T-cell (primary cell): Measurements from ENCODE around the gene PPP1R9B. TPM values are rescaled to one million over a fixed set of nuclear protein-coding genes. Genes with fewer than 3 reads are reported as not detected.

Experiments
- ATAC-seq, 4 experiments: fragments of 200-7000 bp in 3 of 4; fragments of 150-1000 bp in 1 of 4; cut with Tn5 transposase; replicated peaks in 1 of 4; 1 replicate in 3 of 4; 2 replicates in 1 of 4; pipeline ENCODE4 v1.10.0; 2021; ENCODE audit warnings: moderate library complexity in 3 of 4, mild to moderate bottlenecking in 2 of 4, moderate number of reproducible peaks in 1 of 4
- CTCF ChIA-PET, 2 donors: fragments of 300-600 bp; sonication (Branson Sonifier 250); formaldehyde crosslinking; loops; one replicate each; lab custom pipeline; 2022; ENCODE audit warnings: antibody characterized with exemption in 2 of 2; lab: Charles Lee
- POLR2A ChIA-PET, 2 donors: fragments of 300-600 bp; sonication (Branson Sonifier 250); formaldehyde crosslinking; loops; one replicate each; lab custom pipeline; 2022; ENCODE audit warnings: antibody characterized with exemption in 2 of 2; lab: Charles Lee
- DNase-seq, 35 experiments: peaks; one replicate each; pipeline versions ENCODE4 v3.0.0 to v3.0.0-alpha.2; 2013 to 2023
- H3K27ac ChIP-seq: one replicate; pipeline ENCODE4 v1.5.1; 2013; ENCODE audit warnings: low read length
- H3K27me3 ChIP-seq, 2 experiments: replicated peaks in 1 of 2; 1 replicate in 1 of 2; 2 replicates in 1 of 2; pipeline versions ENCODE4 v1.6.1 to v1.7.0; 2013; ENCODE audit warnings: low read length in 1 of 2, mixed read lengths in 1 of 2; ENCODE audit not compliant: control insufficient read depth in 2 of 2, insufficient read depth in 2 of 2; ENCODE audit errors: extremely low read depth in 1 of 2
- H3K36me3 ChIP-seq, 2 donors: 1 replicate in 1 of 2; 2 replicates in 1 of 2; pipeline versions ENCODE4 v1.6.1 to v1.7.0; 2013; ENCODE audit warnings: low read length in 1 of 2; ENCODE audit not compliant: control insufficient read depth in 2 of 2, insufficient read depth in 1 of 2; ENCODE audit errors: extremely low read depth in 1 of 2
- H3K4me1 ChIP-seq, 2 experiments: 1 replicate in 1 of 2; 2 replicates in 1 of 2; pipeline versions ENCODE4 v1.6.1 to v1.7.0; 2013; ENCODE audit warnings: low read length in 2 of 2, mixed read lengths in 1 of 2; ENCODE audit not compliant: insufficient read depth in 2 of 2, control insufficient read depth in 1 of 2; ENCODE audit errors: extremely low read depth in 1 of 2
- H3K4me3 ChIP-seq, 2 donors: 1 replicate in 1 of 2; 2 replicates in 1 of 2; pipeline versions ENCODE4 v1.5.1 to v1.7.0; 2013; ENCODE audit warnings: mild to moderate bottlenecking in 2 of 2, low read length in 1 of 2, moderate library complexity in 1 of 2; ENCODE audit not compliant: control insufficient read depth in 1 of 2; ENCODE audit errors: extremely low read depth in 1 of 2
- H3K9me3 ChIP-seq: 2 replicates; pipeline ENCODE4 v1.7.0; 2013
- H3K27ac Mint-ChIP-seq, 2 donors: one replicate each; pipeline ENCODE4 v1.8.0; 2020 to 2021; ENCODE audit warnings: mild to moderate bottlenecking in 2 of 2, mixed read lengths in 2 of 2
- H3K27me3 Mint-ChIP-seq, 2 donors: one replicate each; pipeline ENCODE4 v1.8.0; 2021 to 2022; ENCODE audit warnings: mixed read lengths in 2 of 2
- H3K36me3 Mint-ChIP-seq: one replicate; pipeline ENCODE4 v1.8.0; 2021; ENCODE audit warnings: mixed read lengths
- H3K4me1 Mint-ChIP-seq, 3 donors: one replicate each; pipeline ENCODE4 v1.8.0; 2020 to 2022; ENCODE audit warnings: mixed read lengths in 3 of 3, mild to moderate bottlenecking in 1 of 3
- H3K4me3 Mint-ChIP-seq, 3 donors: one replicate each; pipeline ENCODE4 v1.8.0; 2020 to 2022; ENCODE audit warnings: mild to moderate bottlenecking in 3 of 3, mixed read lengths in 3 of 3, moderate library complexity in 3 of 3
- H3K9me3 Mint-ChIP-seq, 3 donors: one replicate each; pipeline ENCODE4 v1.8.0; 2020 to 2022; ENCODE audit warnings: mixed read lengths in 3 of 3
- WGBS: methylation state at CpG from one replicate; pipeline ENCODE4 v1.1.5; 2013; ENCODE audit warnings: missing lambda C conversion rate; ENCODE audit not compliant: insufficient coverage; 5-methylcytosine and 5-hydroxymethylcytosine counted together
- total RNA-seq, 35 experiments: library from RNA in 6 of 35; stranded (reverse) in 6 of 35; fragments of 120-200 nt in 1 of 35; gene quantifications; one replicate each; pipeline versions ENCODE4 v1.2.1 to v1.2.4 and lab custom pipeline; 2013 to 2026

Gene PPP1R9B
- total RNA-seq, 5 donors from 2014 or later (not counting 1 experiment from before 2014, with no cell fraction given), result 69.5 to 95.9 (median 91.3) TPM

DNA sequence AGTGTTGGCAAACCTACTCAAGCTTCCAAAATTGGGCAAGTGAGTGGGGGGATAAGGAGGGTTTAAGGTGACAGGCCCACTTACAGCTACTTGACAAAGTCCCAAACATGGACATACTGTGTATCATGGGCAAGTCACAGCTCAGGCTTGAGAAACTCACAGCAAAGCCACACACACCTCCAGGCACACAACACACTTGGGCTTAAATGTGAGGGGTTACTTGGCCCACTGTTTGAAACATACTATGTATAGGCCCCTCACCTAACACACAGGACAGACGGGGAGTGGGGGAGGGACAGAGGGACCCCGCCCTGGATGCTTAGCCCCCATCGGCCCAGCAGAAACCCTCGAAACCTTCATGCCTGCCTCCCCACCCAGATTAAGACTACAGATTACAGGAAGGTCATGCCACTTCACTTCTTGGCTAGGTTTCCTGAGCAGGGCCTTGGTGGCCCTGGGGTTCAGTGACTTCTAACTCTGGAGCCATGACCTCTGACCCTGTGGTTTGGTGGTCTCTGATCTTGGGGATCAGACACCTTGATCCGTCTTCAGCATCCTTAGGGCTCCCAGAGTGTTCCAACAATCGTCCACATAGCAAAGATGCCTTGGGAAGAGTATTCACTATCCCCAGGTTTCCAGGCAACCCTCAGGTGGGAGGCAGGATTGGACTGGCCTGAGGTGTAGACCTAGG lies 18.2 kb downstream of the PPP1R9B start:
- ATAC-seq, result no peak
- Histone ChIP-seq H3K4me1 (peaks cover 6 to 30% of the 10 kb centered on the region in 2 experiments), H3K27me3 (peaks cover 0 to 40% of the 10 kb centered on the region in 2 experiments), H3K36me3 (peaks cover 10 to 31% of the 10 kb centered on the region in 2 donors), H3K27ac (no peak overlapping the region), H3K4me3 (no peak overlapping the region), H3K9me3 (no peaks in the 10 kb centered on the region)
- Mint-ChIP-seq H3K36me3 (peaks cover 13% of the 10 kb centered on the region), H3K27ac (peak overlapping the region in 1 of 2 donors; percentile 5), H3K9me3 (no peaks in the 10 kb centered on the region), H3K4me1 (peaks cover 26 to 38% (median 35%) of the 10 kb centered on the region in 3 donors), H3K27me3 (peaks cover 12 to 13% of the 10 kb centered on the region in 2 donors), H3K4me3 (peak overlapping the region in 1 of 3 donors; percentile 66)
- POLR2A ChIA-PET, result no interaction called here
- 88% methylated on average over 2 of the region's 6 CpGs for WGBS
- CTCF ChIA-PET, result interaction anchor here (0.6 to 1.9 kb wide), 4 partner anchors 14 to 38 kb away, joined by 3 to 8 read pairs (median 5); partner anchors contain the start of gene PPP1R9B (in 1 of the 2)
- DNase-seq, result no peak

DNA sequence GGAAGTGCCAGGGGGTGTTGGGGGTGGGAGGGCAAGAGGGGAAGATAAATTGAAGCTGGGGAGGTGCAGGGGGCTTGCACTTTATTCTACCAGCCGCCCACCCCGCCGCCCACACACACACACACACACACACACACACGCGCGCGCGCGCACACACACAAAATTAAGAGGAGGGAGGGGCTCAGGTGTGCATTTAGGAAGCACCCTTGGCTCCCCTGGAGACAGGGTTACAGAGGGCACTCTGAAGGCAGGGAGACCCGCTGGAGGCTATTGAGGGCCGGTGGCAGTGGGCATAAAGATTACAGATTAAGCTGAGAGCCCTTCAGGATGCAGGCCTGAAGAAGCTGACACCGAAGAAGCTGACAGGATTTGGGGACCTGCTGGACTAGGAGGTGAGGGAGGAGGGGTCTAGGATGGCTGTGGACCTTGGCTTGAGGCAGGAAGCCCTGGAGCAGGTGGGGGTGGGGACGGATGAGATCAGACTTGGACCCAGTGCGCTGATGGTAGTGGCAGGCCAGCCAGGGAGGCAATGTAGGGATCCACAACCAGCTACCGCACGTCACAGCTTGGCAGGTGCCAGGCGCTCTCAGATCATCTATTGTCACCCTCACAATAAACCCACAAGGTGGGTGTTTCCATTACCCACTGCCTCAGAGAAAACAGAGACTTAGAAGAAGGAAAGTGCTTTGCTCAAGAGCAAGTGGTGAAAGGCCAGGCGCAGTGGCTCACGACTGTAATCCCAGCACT lies 19.7 kb downstream of the PPP1R9B start:
- peak overlapping the region; percentile 57 to 66 (median 59) for H3K4me3 Mint-ChIP-seq
- DNase-seq (peak in 4 of 35 experiments; percentile 12 to 50 (median 26)), ATAC-seq (peak in 1 of 4 experiments; percentile 48)
- no peaks in the 10 kb centered on the region for H3K9me3 Mint-ChIP-seq
- WGBS, result 48% methylated on average over 4 of the region's 19 CpGs
- Histone ChIP-seq H3K36me3 (peaks cover 5 to 17% of the 10 kb centered on the region in 2 donors), H3K4me1 (peaks cover 6 to 30% of the 10 kb centered on the region in 2 experiments), H3K27me3 (peaks cover 0 to 40% of the 10 kb centered on the region in 2 experiments), H3K27ac (no peak overlapping the region), H3K9me3 (no peaks in the 10 kb centered on the region), H3K4me3 (peak overlapping the region in 1 of 2 donors; percentile 51)
- POLR2A ChIA-PET, result no interaction called here
- CTCF ChIA-PET, result interaction anchor here (0.6 to 1.9 kb wide), 6 partner anchors 9 to 569 kb away, joined by 3 to 8 read pairs (median 6); no protein-coding TSS in a partner anchor
- H3K4me1 Mint-ChIP-seq, result peaks cover 23 to 37% (median 34%) of the 10 kb centered on the region in 3 donors
- peaks cover 4% of the 10 kb centered on the region for H3K36me3 Mint-ChIP-seq
- no peak overlapping the region for H3K27ac Mint-ChIP-seq
- peaks cover 12 to 13% of the 10 kb centered on the region in 2 donors for H3K27me3 Mint-ChIP-seq

DNA sequence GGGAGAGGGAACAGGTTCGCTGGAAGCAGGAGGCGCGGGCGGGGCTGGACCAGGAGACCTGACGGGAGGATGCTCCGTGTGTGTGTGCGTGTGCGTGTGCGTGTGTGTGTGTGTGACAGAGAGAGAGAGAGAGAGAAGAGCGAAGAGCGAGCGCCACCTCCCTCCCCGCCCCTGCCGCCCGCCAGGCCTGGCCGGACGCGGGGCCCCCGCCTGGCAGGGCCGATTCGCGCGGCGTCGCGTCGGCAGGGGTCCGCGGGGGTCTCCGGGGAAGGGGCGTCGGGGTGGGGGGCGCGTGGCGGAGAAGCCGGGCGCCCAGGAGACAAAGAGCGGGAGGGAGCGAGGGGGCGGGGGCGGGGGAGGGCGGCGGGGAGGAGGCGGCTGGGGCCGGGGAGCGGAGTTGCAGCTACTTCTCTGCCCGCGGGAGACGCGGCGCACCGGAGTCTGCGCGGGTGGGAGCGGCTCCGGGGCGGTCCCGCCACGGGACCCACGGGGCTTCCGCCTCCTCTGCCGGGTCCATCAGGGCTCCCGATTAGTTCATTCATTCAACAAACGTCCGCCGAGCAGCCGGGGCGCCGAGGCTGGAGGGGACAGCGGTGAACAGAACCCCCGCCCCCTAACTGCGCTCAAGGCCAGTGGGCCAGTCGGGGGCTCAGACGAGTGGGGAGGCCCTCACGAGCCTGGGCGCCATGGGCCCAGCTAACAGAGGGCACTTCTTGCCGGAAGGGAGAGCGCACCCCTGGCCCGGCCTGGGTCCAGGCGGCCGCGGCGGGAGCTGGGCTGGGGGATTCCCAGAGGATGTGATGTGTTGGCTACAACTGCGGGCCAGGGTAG lies 20.5 kb downstream of the PPP1R9B start, which contains the start of gene SAMD14:
TSS of gene SAMD14 (minus strand) at position 433 of the 831 bp plus-strand sequence. CDS start 5,201 bp downstream, outside the sequence.
- Histone ChIP-seq H3K27ac (no peak within 1 kb of the TSS), H3K9me3 (no peaks in the 10 kb centered on the region), H3K4me3 (peak within 1 kb of the TSS; percentile 46 to 51), H3K4me1 (peaks cover 6 to 30% of the 10 kb centered on the region in 2 experiments), H3K27me3 (peaks cover 0 to 40% of the 10 kb centered on the region in 2 experiments), H3K36me3 (peaks cover 5 to 10% of the 10 kb centered on the region in 2 donors)
- ATAC-seq, result peak; percentile 76 to 79 (median 78)
- Mint-ChIP-seq H3K9me3 (no peaks in the 10 kb centered on the region), H3K4me1 (peaks cover 23 to 37% (median 34%) of the 10 kb centered on the region in 3 donors), H3K36me3 (no peaks in the 10 kb centered on the region), H3K27me3 (peaks cover 12 to 13% of the 10 kb centered on the region in 2 donors), H3K27ac (no peak within 1 kb of the TSS), H3K4me3 (peak within 1 kb of the TSS; percentile 57 to 73 (median 66))
- peak in 27 of 35 experiments; percentile 29 to 70 (median 51) for DNase-seq
- POLR2A ChIA-PET, result no interaction called here
- CTCF ChIA-PET, result interaction anchor here (0.6 to 1.5 kb wide), 5 partner anchors 10 to 568 kb away, joined by 3 to 6 read pairs (median 4); no protein-coding TSS in a partner anchor
- WGBS, result 3% methylated on average over 42 of the region's 84 CpGs

DNA sequence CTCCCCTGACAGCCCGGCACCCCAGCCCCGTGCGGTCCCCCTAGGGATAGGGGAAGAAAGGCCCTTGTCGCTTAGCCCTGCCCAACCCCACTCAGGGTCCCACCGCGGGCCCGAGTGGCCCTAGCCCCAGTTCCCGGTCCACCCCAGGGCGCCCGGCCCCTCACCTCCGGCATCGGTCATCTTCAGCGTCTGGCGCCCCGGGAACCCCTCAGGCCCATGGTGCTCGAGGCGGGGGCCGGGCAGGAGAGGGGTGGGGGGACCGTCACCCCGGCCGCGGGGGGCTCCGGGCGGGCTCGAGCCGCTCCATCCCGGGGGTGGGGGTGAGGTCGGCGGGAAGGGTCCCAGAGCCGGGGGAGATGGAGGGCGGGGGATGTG lies 21.1 kb downstream of the PPP1R9B start:
- peaks cover 0 to 4% of the 10 kb centered on the region in 2 donors for H3K36me3 ChIP-seq
- Mint-ChIP-seq H3K27ac (no peak overlapping the region), H3K27me3 (peaks cover 12 to 13% of the 10 kb centered on the region in 2 donors), H3K36me3 (no peaks in the 10 kb centered on the region), H3K9me3 (no peaks in the 10 kb centered on the region), H3K4me1 (peaks cover 23 to 37% (median 34%) of the 10 kb centered on the region in 3 donors), H3K4me3 (peak overlapping the region; percentile 43 to 73 (median 66))
- H3K4me3 ChIP-seq, result peak overlapping the region in 1 of 2 donors; percentile 10
- DNase-seq, result no peak
- ATAC-seq, result peak in 3 of 4 experiments; percentile 2 to 13 (median 9)
- peaks cover 6 to 30% of the 10 kb centered on the region in 2 experiments for H3K4me1 ChIP-seq
- peaks cover 0 to 40% of the 10 kb centered on the region in 2 experiments for H3K27me3 ChIP-seq
- no peak overlapping the region for H3K27ac ChIP-seq
- CTCF ChIA-PET, result interaction anchor here in 1 of 2 donors (0.6 to 1.5 kb wide), 3 partner anchors 12 to 40 kb away, joined by 4 to 6 read pairs (median 4); no protein-coding TSS in a partner anchor
- POLR2A ChIA-PET, result no interaction called here
- no peaks in the 10 kb centered on the region for H3K9me3 ChIP-seq
- WGBS, result 0% methylated on average over 11 of the region's 31 CpGs

DNA sequence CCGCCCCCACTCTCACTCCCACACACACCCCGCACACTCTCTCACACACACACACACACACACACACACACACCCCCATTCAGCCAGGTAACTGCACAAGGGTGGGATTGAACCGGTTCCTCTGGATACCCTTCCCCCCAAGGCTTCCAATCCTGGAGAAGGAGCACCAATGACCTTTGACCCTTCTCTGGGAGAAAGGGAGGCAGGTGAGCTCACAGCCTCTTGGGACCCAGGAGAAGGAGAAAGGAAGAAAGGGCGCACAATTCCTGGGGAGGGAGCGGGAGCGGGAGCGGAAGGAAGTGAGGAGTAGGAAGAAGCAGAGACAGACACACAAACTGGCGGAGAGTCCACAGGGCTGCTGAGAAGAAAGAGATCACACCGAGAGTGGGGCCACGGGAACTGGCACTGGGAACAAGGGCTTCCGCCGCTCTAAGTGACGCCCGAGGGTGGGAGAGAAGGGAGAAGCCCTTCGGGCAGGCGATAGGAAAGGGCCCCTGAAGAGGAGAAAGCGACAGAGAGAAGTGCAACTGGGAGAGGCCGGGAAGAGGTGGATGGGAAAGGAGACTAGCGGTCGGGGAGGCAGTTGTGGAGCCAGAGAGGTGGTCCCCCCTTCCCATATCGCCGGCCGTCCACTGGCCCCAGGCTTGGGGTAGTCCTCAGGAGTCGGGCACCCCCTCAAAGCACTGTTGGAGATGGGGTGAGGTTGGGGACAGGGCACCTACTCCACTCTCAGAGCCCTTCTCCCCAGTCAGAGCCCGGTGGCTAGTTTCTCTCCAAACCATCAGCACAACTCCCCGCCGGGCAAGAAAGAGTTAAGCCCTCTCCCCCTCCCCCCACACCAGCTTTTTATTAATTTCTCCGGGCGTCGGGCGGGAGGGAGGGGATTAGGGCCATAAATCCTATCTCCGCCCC lies 21.8 kb downstream of the PPP1R9B start:
- Mint-ChIP-seq H3K27ac (peak overlapping the region in 1 of 2 donors; percentile 43), H3K4me1 (peaks cover 23 to 36% (median 34%) of the 10 kb centered on the region in 3 donors), H3K27me3 (peaks cover 12 to 13% of the 10 kb centered on the region in 2 donors), H3K4me3 (peak overlapping the region; percentile 51 to 69 (median 66)), H3K9me3 (no peaks in the 10 kb centered on the region), H3K36me3 (no peaks in the 10 kb centered on the region)
- POLR2A ChIA-PET, result no interaction called here
- Histone ChIP-seq H3K27ac (no peak overlapping the region), H3K27me3 (peaks cover 0 to 40% of the 10 kb centered on the region in 2 experiments), H3K36me3 (no peaks in the 10 kb centered on the region), H3K4me3 (peak overlapping the region in 1 of 2 donors; percentile 54), H3K4me1 (peaks cover 6 to 30% of the 10 kb centered on the region in 2 experiments), H3K9me3 (no peaks in the 10 kb centered on the region)
- WGBS, result 32% methylated on average over 16 of the region's 32 CpGs
- no peak for DNase-seq
- CTCF ChIA-PET, result no interaction called here
- no peak for ATAC-seq
